ENCODE measurements around the gene PRR23B.
"Not testable (repeated sequence)": the region's sequence is repeated elsewhere in the genome, so short reads cannot be mapped to it uniquely, and the experiment has no call there.

Gene PRR23B

DNA sequence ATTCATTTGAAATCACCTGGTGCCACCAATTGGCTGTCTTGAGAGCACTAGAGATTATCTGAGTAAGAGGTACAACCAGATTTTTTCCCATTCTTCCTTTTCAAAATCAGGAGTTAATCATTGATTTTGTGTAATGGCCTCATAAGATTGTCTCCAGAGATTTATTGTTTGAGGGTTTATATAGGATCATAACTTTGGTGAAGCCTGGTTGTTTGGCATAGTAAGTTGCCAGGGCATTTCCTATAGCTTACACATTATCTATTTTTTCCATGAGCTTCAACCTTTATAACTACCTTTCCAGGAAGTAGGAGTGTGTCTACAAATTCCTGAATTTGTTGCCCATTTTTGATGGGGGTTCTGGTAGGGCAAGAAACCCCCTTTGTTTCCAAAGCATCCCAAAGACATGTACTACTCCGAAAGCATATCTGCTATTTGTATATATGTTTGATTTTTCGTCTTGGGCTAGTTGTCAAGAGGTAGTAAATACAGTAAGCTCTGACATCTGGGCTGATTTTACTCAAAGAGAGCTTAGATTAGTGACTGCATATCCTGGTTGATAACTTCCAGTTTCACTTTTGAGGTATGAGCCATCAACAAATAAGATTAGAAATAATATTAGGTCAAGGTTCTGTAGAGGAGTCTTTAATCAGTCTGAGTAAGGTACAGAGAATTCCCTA lies 11.7 kb upstream of the PRR23B start:
- no peak for DNase-seq (ENCODE audit: extremely low read depth, low read depth)
- TF ChIP-seq CTCF (IDR thresholded peaks at IDR 0.05; ENCODE audit: low read depth, low read length) = no peak

DNA sequence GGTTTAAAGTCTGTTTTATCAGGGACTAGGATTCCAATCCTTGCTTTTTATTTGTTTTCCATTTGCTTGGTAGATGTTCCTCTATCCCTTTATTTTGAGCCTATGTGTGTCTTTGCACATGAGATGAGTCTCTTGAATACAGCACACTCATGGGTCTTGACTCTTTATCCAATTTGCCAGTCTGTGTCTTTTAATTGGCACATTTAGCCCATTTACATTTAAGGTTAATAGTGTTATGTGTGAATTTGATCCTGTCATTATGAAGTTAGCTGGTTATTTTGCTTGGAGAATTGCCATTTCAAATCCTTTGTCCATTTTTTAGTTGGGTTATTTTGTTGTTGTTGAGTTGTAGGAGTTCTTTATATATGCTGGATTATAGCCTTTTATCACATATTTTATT lies 9.8 kb upstream of the PRR23B start:
- DNase-seq (ENCODE audit: extremely low read depth, low read depth) = not testable (repeated sequence)

DNA sequence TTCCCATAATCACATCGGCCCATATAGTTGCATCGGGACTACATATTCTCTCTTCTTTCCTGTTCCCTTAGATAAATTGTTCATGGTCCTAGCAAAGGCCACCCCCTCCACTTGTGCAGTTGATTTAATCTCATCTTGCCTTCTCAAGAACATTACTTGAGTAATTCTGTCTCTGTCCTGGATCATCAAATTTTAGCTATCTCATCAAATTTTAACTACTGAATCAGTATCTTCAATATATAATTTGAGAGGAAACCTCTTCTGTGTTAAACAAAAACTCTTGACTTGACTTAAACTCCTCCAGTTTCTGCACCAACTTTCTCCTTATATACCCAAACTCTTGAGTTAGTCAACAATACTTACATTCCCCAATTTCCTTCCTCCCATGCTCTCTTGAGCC lies 4.2 kb upstream of the PRR23B start:
- no peak for DNase-seq (ENCODE audit: extremely low read depth, low read depth)
- TF ChIP-seq CTCF (IDR thresholded peaks at IDR 0.05; ENCODE audit: low read depth, low read length) = no peak

DNA sequence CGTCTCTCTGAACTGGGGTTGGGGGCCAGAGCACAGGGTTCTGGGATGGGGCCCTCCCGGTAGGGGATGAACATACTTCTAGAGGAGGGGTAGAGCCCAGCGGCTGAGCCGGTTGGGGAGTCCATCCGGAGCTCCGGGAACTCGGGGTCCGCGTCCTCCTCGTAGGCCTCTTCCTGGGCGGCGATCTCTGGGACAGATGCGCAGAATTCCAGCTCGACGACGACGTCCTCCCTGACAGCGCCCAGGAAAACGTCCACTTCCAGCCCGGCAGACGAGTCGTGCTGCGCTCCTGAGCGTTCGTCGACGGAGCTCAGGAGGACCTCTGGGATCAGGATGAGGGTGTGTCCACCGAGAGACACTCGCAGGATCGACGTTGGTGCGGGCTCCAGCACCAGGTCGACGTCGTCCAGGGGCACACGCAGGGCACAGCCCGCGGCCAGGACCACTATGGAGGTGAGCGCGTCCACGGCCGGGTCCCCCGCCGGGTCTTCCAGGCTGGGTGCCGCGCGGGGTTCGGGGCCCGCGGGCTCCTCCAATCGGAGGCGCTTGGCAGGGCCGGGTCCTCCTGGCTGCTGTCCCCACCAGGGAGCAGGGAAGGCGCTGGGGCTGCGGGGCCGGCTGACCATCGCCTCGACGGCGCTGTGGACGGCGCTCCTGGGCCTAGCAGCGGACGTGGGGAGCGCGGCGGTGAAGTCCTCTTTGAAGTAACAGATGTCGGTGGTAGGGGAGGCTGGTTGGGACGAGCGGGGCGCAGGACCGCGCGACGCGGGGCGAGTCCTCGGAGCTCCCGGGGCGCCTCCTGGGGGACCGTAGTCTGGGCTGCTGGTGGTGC lies 474 bp downstream of the PRR23B start:
- no peak for TF ChIP-seq CTCF (IDR thresholded peaks at IDR 0.05; ENCODE audit: low read depth, low read length)
- no peak for DNase-seq (ENCODE audit: extremely low read depth, low read depth)

DNA sequence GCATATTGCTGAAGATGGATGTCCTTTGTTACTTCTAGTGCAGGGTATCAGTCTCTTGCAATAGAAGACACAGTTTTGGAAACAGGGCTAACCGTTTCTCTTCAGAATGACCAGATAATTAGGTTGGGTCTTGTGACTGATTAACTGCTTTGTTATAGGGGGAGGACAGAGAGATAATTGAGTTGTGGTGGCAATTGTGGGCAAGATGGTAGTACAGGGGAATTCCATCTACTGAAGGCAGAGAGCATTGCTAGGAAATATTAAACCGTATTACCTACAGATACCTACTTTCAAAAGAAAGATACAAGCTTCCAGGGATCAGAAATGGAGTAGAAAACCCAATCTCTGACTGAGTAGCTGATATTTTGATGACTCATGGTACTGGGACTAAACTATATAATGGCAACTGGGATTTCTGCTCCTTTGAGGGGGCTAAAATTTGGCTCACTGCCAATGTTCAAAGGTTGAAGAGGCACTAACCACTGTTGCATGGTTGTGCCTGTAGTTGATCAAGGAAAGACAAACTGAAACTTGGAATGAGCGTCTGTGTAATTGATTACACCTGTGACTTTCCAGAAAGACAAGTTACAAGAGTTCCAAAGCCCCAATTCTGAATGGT lies 4.2 kb downstream of the PRR23B start:
- DNase-seq (ENCODE audit: extremely low read depth, low read depth) = no peak
- no peak for TF ChIP-seq CTCF (IDR thresholded peaks at IDR 0.05; ENCODE audit: low read depth, low read length)

- no peak for DNase-seq (ENCODE audit: extremely low read depth, low read depth)
- TF ChIP-seq CTCF (IDR thresholded peaks at IDR 0.05; ENCODE audit: low read depth, low read length) = no peak
These were observed 14.5 kb downstream of the PRR23B start, which contains the start of gene PRR23A for GRCh38 chr3:139006051-139006716. Gene PRR23A, minus strand, starts transcription at chr3:139006268. Its CDS starts 0 bp downstream, at chr3:139006268.

DNA sequence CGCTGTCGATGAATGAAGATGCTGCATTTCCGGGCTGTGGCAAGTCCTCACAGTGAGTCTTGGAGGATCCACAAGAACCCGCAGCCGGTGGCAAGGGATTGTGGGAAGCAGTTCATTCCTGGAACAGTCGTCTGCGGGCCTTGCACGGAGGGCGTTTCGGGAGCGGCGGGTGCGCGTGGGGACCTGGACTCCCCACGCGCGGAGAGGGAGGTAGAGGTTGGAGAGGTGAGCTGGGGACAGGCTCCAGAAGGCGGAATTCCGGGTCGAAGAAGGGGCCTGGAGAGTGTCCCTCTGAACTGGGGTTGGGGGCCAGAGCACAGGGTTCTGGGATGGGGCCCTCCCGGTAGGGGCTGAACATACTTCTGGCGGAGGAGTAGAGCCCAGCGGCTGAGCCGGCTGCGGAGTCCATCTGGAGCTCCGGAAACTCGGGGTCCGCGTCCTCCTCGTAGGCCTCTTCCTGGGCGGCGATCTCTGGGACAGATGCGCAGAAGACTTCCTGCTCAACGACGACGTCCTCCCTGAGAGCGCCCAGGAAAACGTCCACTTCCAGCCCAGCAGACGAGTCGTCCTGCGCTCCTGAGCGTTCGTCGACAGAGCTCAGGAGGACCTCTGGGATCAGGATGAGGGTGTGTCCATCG lies 15.3 kb downstream of the PRR23B start:
- no peak for TF ChIP-seq CTCF (IDR thresholded peaks at IDR 0.05; ENCODE audit: low read depth, low read length)
- DNase-seq (ENCODE audit: extremely low read depth, low read depth) = no peak

Data from AG09319 (cell line).